ENCODE results near the gene PRICKLE3.
A peak's percentile ranks its signal among the peaks of the same experiment; 100 is the strongest.
"Not testable (repeated sequence)": the region's sequence is repeated elsewhere in the genome, so short reads cannot be mapped to it uniquely, and the experiment has no call there.

The PRICKLE3 gene

GRCh38 chrX:49161632-49162031 lies 24.5 kb downstream of the PRICKLE3 start:
- no peak for DNase-seq (ENCODE audit: low read depth in 2 of 2)

DNA sequence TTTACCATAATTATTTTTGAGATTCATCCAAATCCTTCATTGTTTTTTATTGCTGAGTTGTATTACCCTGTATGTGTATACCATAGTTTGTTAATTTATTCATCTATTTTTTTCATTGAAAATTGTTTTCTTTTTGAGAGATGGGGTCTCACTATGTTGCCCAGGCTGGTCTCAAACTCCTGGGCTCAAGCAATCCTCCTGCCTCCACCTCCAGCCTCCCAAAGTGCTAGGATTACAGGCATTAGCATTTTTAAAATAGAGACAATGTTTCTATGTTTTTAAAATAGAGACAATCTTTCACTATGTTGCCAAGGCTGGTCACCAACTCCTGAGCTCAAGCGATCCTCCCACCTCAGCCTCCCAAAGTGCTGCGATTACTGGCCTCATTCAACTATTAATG lies 25.3 kb downstream of the PRICKLE3 start:
- no peak for DNase-seq (ENCODE audit: low read depth in 2 of 2)

GRCh38 chrX:49157194-49157593 lies 29.0 kb downstream of the PRICKLE3 start:
- no peak for DNase-seq (ENCODE audit: low read depth in 2 of 2)

DNA sequence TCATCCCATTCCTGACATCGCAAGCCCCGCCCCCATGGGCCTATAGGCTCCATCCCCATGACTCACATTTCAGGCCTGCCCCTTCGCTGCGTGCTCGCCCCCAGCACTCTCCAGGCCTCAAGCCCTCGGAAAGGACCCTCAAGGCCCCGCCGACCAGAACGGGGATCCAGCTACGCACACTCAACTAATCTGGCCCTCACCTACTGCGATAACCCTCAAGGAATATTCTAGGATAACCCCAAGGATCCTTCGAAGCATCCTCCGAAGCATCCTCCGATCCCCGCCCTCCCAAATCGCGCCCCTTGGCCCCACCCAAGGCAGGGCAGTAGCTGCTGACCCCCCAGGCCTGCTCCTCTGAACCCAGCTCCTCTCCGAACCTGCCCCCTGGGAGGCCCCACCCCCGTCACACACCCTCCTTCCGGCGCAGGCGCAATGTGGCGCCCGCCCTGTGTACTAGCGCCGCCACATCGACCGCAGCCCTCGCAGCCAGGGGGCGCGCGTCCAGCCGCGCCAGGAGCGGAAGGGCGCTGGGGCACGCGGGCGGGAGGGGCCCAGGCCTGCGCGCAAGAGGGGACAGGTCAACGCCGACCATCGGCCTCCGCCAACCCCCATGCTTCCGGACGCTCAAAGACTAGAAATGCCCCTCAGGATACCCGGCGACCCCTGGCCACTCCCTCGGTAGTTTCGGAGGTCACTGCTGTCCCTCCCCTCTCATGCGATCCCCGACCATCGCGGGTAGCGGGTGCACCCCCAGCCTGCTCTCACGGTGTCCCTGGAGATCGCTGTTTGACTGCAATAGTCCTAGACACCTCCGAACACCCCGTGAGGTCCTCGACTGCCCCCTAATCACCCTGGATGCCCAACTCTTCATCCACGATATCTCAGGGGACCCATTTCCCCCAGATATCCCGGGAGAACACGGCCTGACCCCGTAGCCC lies 30.0 kb downstream of the PRICKLE3 start:
- peak; percentile 64 to 74 for DNase-seq (ENCODE audit: low read depth in 2 of 2)

DNA sequence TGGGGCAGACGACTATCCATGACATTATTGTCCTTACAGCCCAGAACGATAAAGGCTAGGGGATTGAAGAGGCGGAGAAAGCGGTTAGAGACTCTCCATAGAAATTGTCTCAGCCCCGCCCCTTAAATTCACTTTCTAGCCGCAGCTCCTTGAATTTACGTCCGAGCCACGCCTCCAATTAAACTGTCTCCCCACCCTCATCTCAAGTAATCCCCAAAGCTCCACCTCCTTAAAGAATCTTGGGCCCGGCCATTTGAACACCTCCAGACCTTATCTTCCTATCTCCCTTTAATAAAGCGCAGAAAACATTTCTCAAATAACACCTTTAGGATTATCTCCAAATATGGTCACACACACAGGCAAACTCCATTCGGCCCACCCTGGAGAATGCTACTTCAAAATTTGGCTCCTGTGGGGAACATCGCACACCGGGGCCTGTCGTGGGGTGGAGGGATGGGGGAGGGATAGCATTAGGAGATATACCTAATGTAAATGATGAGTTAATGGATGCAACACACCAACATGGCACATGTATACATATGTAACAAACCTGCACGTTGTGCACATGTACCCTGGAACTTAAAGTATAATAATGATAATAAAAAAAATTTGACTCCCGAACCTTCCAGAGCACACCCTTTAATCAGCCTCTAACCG lies 30.8 kb downstream of the PRICKLE3 start:
- no peak for DNase-seq (ENCODE audit: low read depth in 2 of 2)

- no peak for DNase-seq (ENCODE audit: low read depth in 2 of 2)
Measured at GRCh38 chrX:49153467-49153866, 32.7 kb downstream of the PRICKLE3 start.

GRCh38 chrX:49149291-49149690 lies 36.9 kb downstream of the PRICKLE3 start:
- not testable (repeated sequence) for DNase-seq (ENCODE audit: low read depth in 2 of 2)

DNA sequence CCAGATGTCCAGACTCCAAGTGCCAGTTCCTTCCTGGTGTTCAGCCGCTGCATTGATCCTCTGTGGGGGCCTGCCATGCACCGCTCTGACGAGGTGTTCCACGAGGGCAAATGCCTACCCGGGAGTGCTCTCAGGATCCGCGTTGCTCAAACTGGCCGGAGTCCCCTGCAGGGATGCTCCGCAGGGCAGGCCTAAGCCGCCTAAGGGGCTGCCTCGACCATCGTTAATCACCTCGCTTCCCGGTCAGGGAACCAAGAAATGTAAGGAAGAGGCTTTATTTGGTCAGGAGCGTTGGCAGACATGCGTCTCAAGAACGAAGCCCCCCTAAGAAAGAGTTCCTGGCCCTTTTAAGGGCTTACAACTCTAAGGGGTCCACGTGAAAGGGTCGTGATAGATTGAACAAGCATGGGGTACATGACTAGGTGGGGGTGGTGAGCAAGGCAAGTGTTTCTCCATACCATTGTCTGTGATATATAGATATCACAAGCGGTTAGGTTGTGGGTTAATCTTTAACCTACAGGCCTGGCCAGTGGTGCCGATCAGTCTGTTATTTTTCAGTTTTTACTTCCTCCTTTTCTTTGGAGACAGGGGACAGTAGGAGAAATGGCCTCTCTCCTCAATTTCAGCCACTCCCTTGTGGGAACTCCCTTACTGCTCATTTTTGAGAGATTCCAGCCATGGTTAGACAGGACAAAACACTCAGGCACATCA lies 37.6 kb downstream of the PRICKLE3 start:
- DNase-seq (ENCODE audit: low read depth in 2 of 2) = not testable (repeated sequence)

- no peak for DNase-seq (ENCODE audit: low read depth in 2 of 2)
Measured at GRCh38 chrX:49147936-49148335, 38.2 kb downstream of the PRICKLE3 start.

- DNase-seq (ENCODE audit: low read depth in 2 of 2) = no peak
Measured at GRCh38 chrX:49147282-49147681, 38.9 kb downstream of the PRICKLE3 start.

DNA sequence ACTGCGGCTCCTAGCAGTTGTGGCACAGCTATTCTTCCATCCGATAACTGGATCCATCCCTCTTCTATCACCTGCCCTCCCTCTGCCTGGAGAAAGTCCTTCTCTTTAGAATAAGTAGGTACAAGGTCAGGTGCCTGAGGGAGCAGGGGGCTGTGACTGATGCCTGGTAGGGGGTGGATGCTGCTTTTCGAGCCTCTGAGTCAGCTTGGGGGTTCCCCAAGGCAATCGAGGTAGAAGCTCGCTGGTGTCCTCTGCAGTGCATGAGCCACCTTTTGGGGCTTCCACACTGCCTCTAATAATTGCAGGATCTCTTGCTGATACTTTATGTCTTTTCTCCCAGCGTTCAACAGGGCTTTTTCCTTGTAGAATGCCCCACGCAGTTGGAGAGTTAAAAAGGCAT lies 43.0 kb downstream of the PRICKLE3 start:
- DNase-seq (ENCODE audit: low read depth in 2 of 2) = not testable (repeated sequence)

- not testable (repeated sequence) for DNase-seq (ENCODE audit: low read depth in 2 of 2)
Measured at GRCh38 chrX:49142264-49142663, 43.9 kb downstream of the PRICKLE3 start.

DNA sequence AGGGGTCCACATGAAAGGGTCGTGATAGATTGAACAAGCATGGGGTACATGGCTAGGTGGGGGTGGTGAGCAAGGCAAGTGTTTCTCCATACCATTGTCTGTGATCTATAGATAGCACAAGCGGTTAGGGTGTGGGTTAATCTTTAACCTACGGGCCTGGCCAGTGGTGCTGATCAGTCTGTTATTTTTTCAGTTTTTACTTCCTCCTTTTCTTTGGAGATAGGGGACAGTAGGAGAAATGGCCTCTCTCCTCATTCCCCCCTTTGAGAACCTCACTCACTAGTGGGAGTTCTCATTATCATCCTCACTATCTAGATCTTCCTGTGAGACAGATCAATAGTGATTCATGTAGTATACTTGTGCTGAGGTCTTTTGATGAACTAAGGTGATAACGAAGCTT lies 46.5 kb downstream of the PRICKLE3 start:
- no peak for DNase-seq (ENCODE audit: low read depth in 2 of 2)

DNA sequence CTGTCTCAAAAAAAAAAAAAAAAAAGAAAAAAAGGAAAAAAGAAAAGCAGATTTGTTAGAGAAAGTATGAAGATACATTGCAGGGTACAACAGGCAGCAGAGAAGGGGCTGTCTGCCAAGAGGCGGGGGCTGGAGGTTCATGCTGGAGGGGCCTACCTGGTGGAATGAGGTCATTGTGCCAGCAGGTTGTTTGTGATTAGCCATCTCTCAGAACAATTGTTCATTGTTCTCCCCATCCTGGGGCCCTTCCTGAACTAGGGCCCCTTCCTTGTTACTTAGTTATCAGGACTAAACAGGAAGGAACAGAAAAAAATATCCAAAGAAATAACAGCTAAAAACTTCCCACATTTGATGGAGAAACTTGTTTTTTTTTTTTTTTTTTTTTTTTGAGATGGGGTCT lies 48.7 kb downstream of the PRICKLE3 start:
- no peak for DNase-seq (ENCODE audit: low read depth in 2 of 2)

- DNase-seq (ENCODE audit: low read depth in 2 of 2) = no peak
Measured at GRCh38 chrX:49133759-49134158, 52.4 kb downstream of the PRICKLE3 start.

DNA sequence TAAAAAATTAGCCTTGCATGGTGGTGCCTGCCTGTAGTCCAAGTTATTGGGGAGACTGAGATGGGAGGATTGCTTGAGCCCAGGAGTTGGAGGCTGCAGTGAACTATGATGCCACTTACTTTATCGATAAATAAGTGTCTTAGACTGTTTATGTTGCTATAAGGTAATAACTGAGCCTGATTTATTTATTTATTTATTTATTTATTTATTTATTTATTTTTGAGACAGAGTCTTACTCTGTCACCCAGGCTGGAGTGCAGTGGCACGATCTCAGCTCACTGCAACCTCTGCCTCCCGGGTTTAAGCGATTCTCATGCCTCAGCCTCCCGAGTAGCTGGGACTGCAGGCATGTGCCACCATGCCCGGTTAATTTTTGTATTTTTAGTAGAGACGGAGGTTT lies 53.9 kb downstream of the PRICKLE3 start:
- not testable (repeated sequence) for DNase-seq (ENCODE audit: low read depth in 2 of 2)

- no peak for DNase-seq (ENCODE audit: low read depth in 2 of 2)
Measured at GRCh38 chrX:49129427-49129826, 56.7 kb downstream of the PRICKLE3 start.

DNA sequence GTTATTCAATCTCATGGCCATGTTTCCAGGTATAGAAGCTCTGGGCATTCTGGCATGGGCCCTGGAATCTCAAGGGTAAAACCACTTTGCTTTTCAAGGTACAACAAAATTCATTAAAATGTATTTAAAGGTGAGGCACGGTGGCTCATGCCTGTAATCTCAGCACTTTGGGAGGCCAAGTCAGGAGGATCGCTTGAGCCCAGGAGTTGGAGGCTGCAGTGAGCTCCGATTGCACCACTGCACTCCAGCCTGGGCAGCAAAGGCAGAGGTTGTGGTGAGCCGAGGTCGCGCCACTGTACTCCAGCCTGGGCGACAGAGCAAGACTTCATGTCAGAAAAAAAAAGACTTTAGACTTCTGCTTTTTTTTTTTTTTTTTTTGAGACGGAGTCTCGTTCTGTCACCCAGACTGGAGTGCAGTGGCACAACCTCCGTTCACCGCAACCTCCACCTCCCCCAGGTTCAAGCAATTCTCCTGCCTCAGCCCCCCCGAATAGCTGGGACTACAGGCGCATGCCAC lies 58.4 kb downstream of the PRICKLE3 start:
- not testable (repeated sequence) for DNase-seq (ENCODE audit: low read depth in 2 of 2)

Data from stimulated activated CD4-positive, alpha-beta T cell treated with anti-CD3 and anti-CD28 coated beads, Interleukin-12 subunit alpha, Interleukin-12 subunit beta, amount 100 ng/mL, for 24 hours (primary cell).